Smooth muscle cell (in vitro differentiated cells): ENCODE results near the gene PARVA. TPM values are rescaled to one million over a fixed set of nuclear protein-coding genes. Genes with fewer than 3 reads are reported as not detected.
A peak's percentile ranks its signal among the peaks of the same experiment; 100 is the strongest.

Source experiments
- DNase-seq: peaks from one replicate; lab custom pipeline; 2025; ENCODE audit not compliant: unreplicated experiment; lab: John Stamatoyannopoulos, UW
- H2AFZ ChIP-seq: fragments of 200-600 bp; sonication (generic); 2 replicates; pipeline ENCODE4 v1.6.0; 2016; ENCODE audit warnings: antibody characterized with exemption, low read depth, mild to moderate bottlenecking
- H3F3A ChIP-seq: fragments of 200-600 bp; sonication (generic); 2 replicates; pipeline ENCODE4 v1.6.0; 2017; ENCODE audit warnings: antibody characterized with exemption, low read depth
- H3K27ac ChIP-seq: fragments of 200-600 bp; sonication (generic); 2 replicates; pipeline ENCODE4 v1.5.1; 2016; ENCODE audit warnings: low read depth, mild to moderate bottlenecking
- H3K27me3 ChIP-seq: fragments of 200-600 bp; sonication (generic); 2 replicates; pipeline ENCODE4 v1.6.1; 2016; ENCODE audit warnings: low read depth, mild to moderate bottlenecking
- H3K36me3 ChIP-seq: fragments of 200-600 bp; sonication (generic); 2 replicates; pipeline ENCODE4 v1.5.1; 2016; ENCODE audit warnings: low read depth
- H3K4me1 ChIP-seq: fragments of 200-600 bp; sonication (generic); 2 replicates; pipeline ENCODE4 v1.5.1; 2016; ENCODE audit warnings: low read depth
- H3K4me2 ChIP-seq: fragments of 200-600 bp; sonication (generic); 2 replicates; pipeline ENCODE4 v1.6.0; 2016; ENCODE audit warnings: mild to moderate bottlenecking
- H3K4me3 ChIP-seq: fragments of 200-600 bp; sonication (generic); 2 replicates; pipeline ENCODE4 v1.5.1; 2016; ENCODE audit warnings: mild to moderate bottlenecking
- H3K79me2 ChIP-seq: fragments of 200-600 bp; sonication (generic); 2 replicates; pipeline ENCODE4 v1.6.0; 2016; ENCODE audit warnings: low read depth, mild to moderate bottlenecking
- H3K9ac ChIP-seq: fragments of 200-600 bp; sonication (generic); 2 replicates; pipeline ENCODE4 v1.6.0; 2016; ENCODE audit warnings: low read depth
- H3K9me3 ChIP-seq: fragments of 200-600 bp; sonication (generic); replicated peaks from 2 replicates; pipeline ENCODE4 v1.5.1; 2016; ENCODE audit warnings: low read depth
- H4K20me1 ChIP-seq: fragments of 200-600 bp; sonication (generic); 2 replicates; pipeline ENCODE4 v1.6.0; 2016; ENCODE audit warnings: low read depth
- WGBS: methylation state at CpG from one replicate; pipeline ENCODE4 v1.1.7; 2016; ENCODE audit warnings: low lambda C conversion rate; 5-methylcytosine and 5-hydroxymethylcytosine counted together
- polyA plus RNA-seq: library from polyadenylated mRNA; unstranded; fragments of >200 nt; fragmentation: Nextera tagmentation; extraction: Ambion mirVana; gene quantifications from 2 replicates; pipeline ENCODE4 v1.2.1, GENCODE V29; 2016
- total RNA-seq: library from RNA; depleted of rRNA; stranded (reverse); fragments of >200 nt; gene quantifications from 2 replicates; pipeline ENCODE4 v1.2.3, GENCODE V29; 2014
- TF ChIP-seq, protein P1 (sequence below): fragments of 200-600 bp; sonication (generic); IDR thresholded peaks from 2 replicates; pipeline ENCODE4 v1.5.1; 2017; ENCODE audit warnings: borderline replicate concordance, mild to moderate bottlenecking, antibody characterized with exemption; ENCODE audit not compliant: insufficient read depth, poor library complexity, severe bottlenecking

The PARVA gene
- total and polyA plus RNA-seq, 2 experiments from 2014 or later, result 73.9 to 99.4 TPM

DNA sequence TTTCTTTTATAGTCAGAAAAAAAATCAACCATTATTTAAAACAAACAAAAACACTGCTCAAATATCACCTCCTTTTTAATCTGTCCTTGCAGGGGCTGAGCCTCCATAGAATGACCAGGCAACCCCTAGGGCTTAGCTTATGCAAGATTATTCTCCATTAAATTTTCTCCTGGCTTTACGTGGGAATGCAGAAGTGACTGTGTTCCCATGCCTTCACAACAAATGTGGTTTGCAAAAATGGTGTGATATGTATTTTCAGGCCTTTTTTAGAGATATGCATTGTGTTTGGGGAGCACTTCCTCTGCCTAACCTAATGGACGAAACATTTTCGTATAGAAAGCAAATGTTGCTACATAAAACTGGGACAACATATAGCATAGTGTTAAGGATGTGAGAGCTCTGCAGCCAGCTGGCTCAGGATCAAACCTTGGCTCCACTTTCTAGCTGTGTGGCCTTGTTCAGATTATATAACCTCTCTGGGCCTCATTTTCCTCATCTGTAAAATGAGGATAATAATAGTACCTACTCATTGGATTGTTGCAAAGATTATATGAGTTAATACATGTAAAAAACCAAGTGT lies 82.6 kb downstream of the PARVA start:
- Histone ChIP-seq H3K27ac (peak overlapping the region; percentile 61), H3F3A (no peaks in the 10 kb centered on the region), H3K4me1 (peaks cover 23% of the 10 kb centered on the region), H3K79me2 (peaks cover 99% of the 10 kb centered on the region), H3K9me3 (no peaks in the 10 kb centered on the region), H3K4me2 (peak overlapping the region; percentile 0), H3K36me3 (peaks cover 8% of the 10 kb centered on the region), H3K27me3 (no peaks in the 10 kb centered on the region), H4K20me1 (peaks cover 53% of the 10 kb centered on the region), H2AFZ (no peak overlapping the region), H3K9ac (no peak overlapping the region), H3K4me3 (no peak overlapping the region)
- TF ChIP-seq, protein P1, sequence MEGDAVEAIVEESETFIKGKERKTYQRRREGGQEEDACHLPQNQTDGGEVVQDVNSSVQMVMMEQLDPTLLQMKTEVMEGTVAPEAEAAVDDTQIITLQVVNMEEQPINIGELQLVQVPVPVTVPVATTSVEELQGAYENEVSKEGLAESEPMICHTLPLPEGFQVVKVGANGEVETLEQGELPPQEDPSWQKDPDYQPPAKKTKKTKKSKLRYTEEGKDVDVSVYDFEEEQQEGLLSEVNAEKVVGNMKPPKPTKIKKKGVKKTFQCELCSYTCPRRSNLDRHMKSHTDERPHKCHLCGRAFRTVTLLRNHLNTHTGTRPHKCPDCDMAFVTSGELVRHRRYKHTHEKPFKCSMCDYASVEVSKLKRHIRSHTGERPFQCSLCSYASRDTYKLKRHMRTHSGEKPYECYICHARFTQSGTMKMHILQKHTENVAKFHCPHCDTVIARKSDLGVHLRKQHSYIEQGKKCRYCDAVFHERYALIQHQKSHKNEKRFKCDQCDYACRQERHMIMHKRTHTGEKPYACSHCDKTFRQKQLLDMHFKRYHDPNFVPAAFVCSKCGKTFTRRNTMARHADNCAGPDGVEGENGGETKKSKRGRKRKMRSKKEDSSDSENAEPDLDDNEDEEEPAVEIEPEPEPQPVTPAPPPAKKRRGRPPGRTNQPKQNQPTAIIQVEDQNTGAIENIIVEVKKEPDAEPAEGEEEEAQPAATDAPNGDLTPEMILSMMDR, result no peak
- DNase-seq, result no peak
- 49% methylated on average over 3 of the region's 3 CpGs for WGBS

DNA sequence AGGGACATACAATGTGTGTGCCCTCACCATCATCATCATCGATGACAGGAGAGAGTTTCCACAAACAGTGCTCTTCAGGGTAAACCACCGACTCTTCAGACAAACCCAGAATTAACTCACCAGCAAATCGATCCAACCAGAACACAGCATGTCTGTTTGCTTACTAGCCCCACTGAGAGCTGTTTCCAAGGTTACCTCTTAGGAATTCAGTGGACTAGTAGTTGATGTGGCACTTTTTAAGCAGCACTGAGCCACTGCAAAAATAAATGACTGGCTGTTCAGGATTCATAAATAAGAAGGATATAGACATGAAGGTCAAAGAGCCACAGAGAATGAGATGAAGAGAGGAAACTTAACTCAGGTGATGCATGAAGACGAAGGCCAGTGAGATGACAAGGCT lies 83.1 kb downstream of the PARVA start:
- Histone ChIP-seq H3K4me2 (no peak overlapping the region), H3F3A (no peaks in the 10 kb centered on the region), H3K27ac (peak overlapping the region; percentile 61), H3K36me3 (peaks cover 8% of the 10 kb centered on the region), H3K27me3 (no peaks in the 10 kb centered on the region), H3K4me1 (peaks cover 23% of the 10 kb centered on the region), H3K79me2 (peaks cover 99% of the 10 kb centered on the region), H2AFZ (no peak overlapping the region), H3K9me3 (no peaks in the 10 kb centered on the region), H3K9ac (no peak overlapping the region), H4K20me1 (peaks cover 53% of the 10 kb centered on the region), H3K4me3 (no peak overlapping the region)
- DNase-seq, result no peak
- TF ChIP-seq, protein P1, result no peak
- WGBS, result 70% methylated on average over 4 of the region's 4 CpGs

DNA sequence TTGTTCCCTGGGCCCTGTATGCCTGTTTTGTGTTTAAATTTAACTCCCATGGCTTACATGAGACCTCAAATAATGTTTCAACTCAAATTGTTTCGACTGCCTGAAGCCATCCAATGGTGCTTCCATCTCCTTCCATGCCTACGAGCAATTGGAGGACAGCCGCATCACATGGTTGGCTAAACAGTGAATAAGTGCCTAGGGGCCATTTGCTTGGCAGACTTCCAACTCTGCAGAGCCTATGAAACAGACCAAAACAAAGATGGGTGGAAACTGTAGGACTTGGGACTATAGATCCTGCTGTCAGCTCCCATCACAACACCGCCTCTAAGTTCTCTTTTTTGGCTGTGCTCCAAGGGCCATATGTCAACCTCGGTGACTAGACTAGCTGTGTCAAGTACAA lies 84.1 kb downstream of the PARVA start:
- H3K4me2 ChIP-seq, result no peak overlapping the region
- H2AFZ ChIP-seq, result no peak overlapping the region
- peaks cover 17% of the 10 kb centered on the region for H3K4me1 ChIP-seq
- H3K79me2 ChIP-seq, result peaks cover 99% of the 10 kb centered on the region
- H3K27me3 ChIP-seq, result no peaks in the 10 kb centered on the region
- no peak overlapping the region for H3K9ac ChIP-seq
- H4K20me1 ChIP-seq, result peaks cover 48% of the 10 kb centered on the region
- H3K36me3 ChIP-seq, result peaks cover 8% of the 10 kb centered on the region
- peak overlapping the region; percentile 61 for H3K27ac ChIP-seq
- no peak overlapping the region for H3K4me3 ChIP-seq
- TF ChIP-seq, protein P1, result no peak
- H3F3A ChIP-seq, result no peaks in the 10 kb centered on the region
- 92% methylated on average over 5 of the region's 5 CpGs for WGBS
- no peaks in the 10 kb centered on the region for H3K9me3 ChIP-seq
- DNase-seq, result no peak

DNA sequence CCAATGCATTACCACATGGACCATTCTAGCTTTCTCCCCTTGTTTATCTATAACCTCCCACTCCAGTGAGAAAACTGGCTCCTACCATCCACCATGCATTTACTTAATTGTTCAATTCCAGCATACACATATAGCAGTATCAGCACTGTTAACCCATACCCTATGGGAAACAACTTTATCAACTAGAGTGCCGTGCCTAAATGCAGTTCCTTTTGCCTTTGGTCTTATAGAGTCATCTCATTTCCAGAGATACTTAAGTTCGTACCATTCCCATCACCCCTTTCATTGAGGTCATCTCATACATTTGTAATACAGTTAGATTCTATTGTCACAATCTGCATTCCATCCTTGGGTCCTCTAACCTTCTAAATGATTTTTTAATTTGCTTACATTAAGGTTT lies 86.9 kb downstream of the PARVA start:
- H2AFZ ChIP-seq, result no peak overlapping the region
- no peak overlapping the region for H3K9ac ChIP-seq
- H3K27ac ChIP-seq, result no peak overlapping the region
- no peak for DNase-seq
- WGBS, result 98% methylated on average over 2 of the region's 2 CpGs
- TF ChIP-seq, protein P1, result no peak
- peaks cover 44% of the 10 kb centered on the region for H4K20me1 ChIP-seq
- peaks cover 100% of the 10 kb centered on the region for H3K79me2 ChIP-seq
- H3K36me3 ChIP-seq, result peaks cover 8% of the 10 kb centered on the region
- H3K27me3 ChIP-seq, result no peaks in the 10 kb centered on the region
- peaks cover 4% of the 10 kb centered on the region for H3K4me1 ChIP-seq
- no peak overlapping the region for H3K4me2 ChIP-seq
- H3K4me3 ChIP-seq, result no peak overlapping the region
- H3K9me3 ChIP-seq, result no peaks in the 10 kb centered on the region
- H3F3A ChIP-seq, result no peaks in the 10 kb centered on the region
